DOHH2 (cell line): ENCODE measurements around the gene ZNF764.
"Not testable (repeated sequence)": the region's sequence is repeated elsewhere in the genome, so short reads cannot be mapped to it uniquely, and the experiment has no call there.

Source experiments
- EZH2phosphoT487 ChIP-seq: fragments of 200-600 bp; sonication (generic); IDR thresholded peaks from 2 replicates; pipeline ENCODE4 v1.6.1; 2017; ENCODE audit warnings: borderline replicate concordance, mild to moderate bottlenecking, antibody characterized with exemption, low read length, moderate library complexity, mixed read lengths
- TF ChIP-seq, protein P1 (sequence below): fragments of 200-600 bp; sonication (generic); IDR thresholded peaks from one replicate; pipeline ENCODE4 v1.5.1; 2014; ENCODE audit warnings: antibody characterized with exemption, mild to moderate bottlenecking, low read depth, low read length; ENCODE audit not compliant: poor library complexity, severe bottlenecking

DNA sequence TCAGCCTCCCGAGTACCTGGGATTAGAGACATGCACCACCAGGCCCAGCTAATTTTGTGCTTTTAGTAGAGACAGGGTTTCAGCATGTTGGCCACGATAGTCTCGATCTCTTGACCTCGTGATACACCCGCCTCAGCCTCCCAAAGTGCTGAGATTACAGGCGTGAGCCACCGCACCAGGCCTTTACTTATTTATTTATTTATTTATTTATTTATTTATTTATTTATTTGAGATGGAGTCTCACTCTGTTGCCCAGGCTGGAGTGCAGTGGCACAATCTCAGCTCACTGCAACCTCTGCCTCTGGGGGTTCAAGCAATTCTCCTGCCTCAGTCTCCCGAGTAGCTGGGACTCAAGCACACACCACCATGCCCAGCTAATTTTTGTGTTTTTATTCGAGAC is 32.7 kb upstream of the ZNF764 start:
- not testable (repeated sequence) for TF ChIP-seq EZH2phosphoT487
- TF ChIP-seq, protein P1, sequence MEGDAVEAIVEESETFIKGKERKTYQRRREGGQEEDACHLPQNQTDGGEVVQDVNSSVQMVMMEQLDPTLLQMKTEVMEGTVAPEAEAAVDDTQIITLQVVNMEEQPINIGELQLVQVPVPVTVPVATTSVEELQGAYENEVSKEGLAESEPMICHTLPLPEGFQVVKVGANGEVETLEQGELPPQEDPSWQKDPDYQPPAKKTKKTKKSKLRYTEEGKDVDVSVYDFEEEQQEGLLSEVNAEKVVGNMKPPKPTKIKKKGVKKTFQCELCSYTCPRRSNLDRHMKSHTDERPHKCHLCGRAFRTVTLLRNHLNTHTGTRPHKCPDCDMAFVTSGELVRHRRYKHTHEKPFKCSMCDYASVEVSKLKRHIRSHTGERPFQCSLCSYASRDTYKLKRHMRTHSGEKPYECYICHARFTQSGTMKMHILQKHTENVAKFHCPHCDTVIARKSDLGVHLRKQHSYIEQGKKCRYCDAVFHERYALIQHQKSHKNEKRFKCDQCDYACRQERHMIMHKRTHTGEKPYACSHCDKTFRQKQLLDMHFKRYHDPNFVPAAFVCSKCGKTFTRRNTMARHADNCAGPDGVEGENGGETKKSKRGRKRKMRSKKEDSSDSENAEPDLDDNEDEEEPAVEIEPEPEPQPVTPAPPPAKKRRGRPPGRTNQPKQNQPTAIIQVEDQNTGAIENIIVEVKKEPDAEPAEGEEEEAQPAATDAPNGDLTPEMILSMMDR: not testable (repeated sequence)
